Gastrocnemius medialis (tissue), 4 donors: ENCODE results near the gene CPM.

Experiments
- POLR2A ChIP-seq, 2 donors: fragments of 450-650 bp; IDR thresholded peaks; one replicate each; pipeline ENCODE4 v1.6.1; 2017; ENCODE audit warnings: antibody characterized with exemption in 2 of 2, mild to moderate bottlenecking in 2 of 2, moderate library complexity in 2 of 2
- TF ChIP-seq, protein P1 (sequence below), 5 experiments: fragments of 450-650 bp in 3 of 5; fragments of 200-600 bp in 2 of 5; sonication (generic) in 2 of 5; IDR thresholded peaks in 4 of 5; conservative IDR thresholded peaks in 1 of 5; 1 replicate in 4 of 5; 2 replicates in 1 of 5; pipeline ENCODE4 v1.5.1; 2016 to 2019; ENCODE audit warnings: antibody characterized with exemption in 5 of 5, mild to moderate bottlenecking in 3 of 5, moderate library complexity in 3 of 5

DNA sequence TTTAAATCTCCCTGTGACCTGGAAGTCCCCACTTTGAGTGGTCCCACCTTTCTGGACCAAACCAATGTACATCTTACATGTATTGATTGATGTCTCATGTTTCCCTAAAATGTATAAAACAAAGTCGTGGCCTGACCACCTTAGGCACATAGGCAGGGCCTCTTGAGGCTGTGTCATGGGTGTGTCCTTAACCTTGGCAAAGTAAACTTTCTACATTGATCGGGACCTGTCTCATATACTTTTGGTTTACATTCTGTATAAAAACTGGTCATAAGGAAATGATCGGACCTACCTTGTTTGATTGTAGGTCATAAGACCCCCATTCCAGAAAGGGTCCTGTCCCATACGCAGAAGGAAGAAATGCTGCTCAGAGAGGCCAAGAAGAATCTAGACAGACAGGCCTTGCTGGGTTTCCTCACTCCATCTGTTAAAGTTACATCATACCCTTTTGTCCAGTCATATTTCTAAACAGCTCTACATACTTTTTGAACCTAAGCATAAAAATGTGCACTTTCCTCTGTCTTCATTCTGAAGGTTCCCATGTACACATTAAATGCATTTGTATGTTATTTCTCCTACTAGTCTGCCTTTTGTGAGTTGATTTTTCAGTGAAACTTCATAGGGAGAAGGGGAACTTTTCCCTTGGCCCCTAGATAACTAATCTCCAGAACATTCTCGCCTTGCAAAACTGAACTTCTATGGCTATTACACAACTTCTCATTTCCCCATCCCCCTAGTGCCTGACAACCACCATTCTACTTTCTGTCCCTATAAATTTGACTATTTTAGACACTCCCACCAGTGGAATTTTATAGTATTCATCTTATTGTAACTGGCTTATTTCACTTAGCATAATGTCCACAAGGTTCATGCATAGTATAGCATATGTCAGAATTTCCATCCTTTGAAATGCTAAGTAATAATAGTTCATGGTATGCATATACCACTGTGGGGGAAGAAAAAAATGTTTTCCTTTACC is 30.2 kb upstream of the CPM start:
- TF ChIP-seq, protein P1, sequence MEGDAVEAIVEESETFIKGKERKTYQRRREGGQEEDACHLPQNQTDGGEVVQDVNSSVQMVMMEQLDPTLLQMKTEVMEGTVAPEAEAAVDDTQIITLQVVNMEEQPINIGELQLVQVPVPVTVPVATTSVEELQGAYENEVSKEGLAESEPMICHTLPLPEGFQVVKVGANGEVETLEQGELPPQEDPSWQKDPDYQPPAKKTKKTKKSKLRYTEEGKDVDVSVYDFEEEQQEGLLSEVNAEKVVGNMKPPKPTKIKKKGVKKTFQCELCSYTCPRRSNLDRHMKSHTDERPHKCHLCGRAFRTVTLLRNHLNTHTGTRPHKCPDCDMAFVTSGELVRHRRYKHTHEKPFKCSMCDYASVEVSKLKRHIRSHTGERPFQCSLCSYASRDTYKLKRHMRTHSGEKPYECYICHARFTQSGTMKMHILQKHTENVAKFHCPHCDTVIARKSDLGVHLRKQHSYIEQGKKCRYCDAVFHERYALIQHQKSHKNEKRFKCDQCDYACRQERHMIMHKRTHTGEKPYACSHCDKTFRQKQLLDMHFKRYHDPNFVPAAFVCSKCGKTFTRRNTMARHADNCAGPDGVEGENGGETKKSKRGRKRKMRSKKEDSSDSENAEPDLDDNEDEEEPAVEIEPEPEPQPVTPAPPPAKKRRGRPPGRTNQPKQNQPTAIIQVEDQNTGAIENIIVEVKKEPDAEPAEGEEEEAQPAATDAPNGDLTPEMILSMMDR (IDR thresholded peaks at IDR 0.05 in 4 of 5, conservative IDR thresholded peaks at IDR 0.05 in 1 of 5), result no peak
- no peak for TF ChIP-seq POLR2A (IDR thresholded peaks at IDR 0.05)
